HEK293 (cell line): Measurements from ENCODE around the gene TANGO6.
A peak's percentile ranks its signal among the peaks of the same experiment; 100 is the strongest.

Experiments used
- CTCF ChIA-PET: fragments of 350-600 bp; formaldehyde crosslinking; extraction: SDS; loops from one replicate; lab custom pipeline; 2021; ENCODE audit warnings: antibody characterized with exemption; lab: Yijun Ruan, JAX
- POLR2A ChIA-PET: fragments of 300-600 bp; formaldehyde crosslinking; extraction: SDS; loops from one replicate; lab custom pipeline; 2020; ENCODE audit warnings: antibody characterized with exemption, inconsistent platforms; lab: Yijun Ruan, JAX
- H3K27ac ChIP-seq: fragments of 200-500 bp; sonication (Bioruptor generic); 2 replicates; pipeline ENCODE4 v1.5.1; 2014; ENCODE audit warnings: low read depth, low read length, control low read depth, inconsistent platforms; ENCODE audit errors: extremely low read depth
- H3K36me3 ChIP-seq, 2 experiments: fragments of 200-500 bp in 1 of 2; sonication (Bioruptor generic) in 1 of 2; 1 replicate in 1 of 2; 2 replicates in 1 of 2; pipeline ENCODE4 v1.5.1; 2014 to 2017; ENCODE audit warnings: inconsistent platforms in 2 of 2, low read length in 2 of 2; ENCODE audit not compliant: control insufficient read depth in 2 of 2, insufficient read depth in 1 of 2
- H3K4me1 ChIP-seq: fragments of 200-500 bp; sonication (Bioruptor generic); 2 replicates; pipeline ENCODE4 v1.5.1; 2014; ENCODE audit warnings: mild to moderate bottlenecking, low read length, inconsistent platforms; ENCODE audit not compliant: control insufficient read depth, insufficient read depth
- H3K4me3 ChIP-seq: 2 replicates; pipeline ENCODE4 v1.5.1; 2011; ENCODE audit warnings: low read depth, mild to moderate bottlenecking, control low read depth, low read length, moderate library complexity
- H3K9me3 ChIP-seq: fragments of 200-500 bp; sonication (Bioruptor generic); 2 replicates; pipeline ENCODE4 v1.5.1; 2014; ENCODE audit warnings: low read depth, low read length, inconsistent platforms; ENCODE audit not compliant: control insufficient read depth, insufficient read depth
- MZF1 ChIP-seq: fragments of 450-650 bp; formaldehyde crosslinking; IDR thresholded peaks from 2 replicates; pipeline ENCODE4 v1.5.1; 2017; ENCODE audit warnings: missing biosample characterization, missing genetic modification characterization, borderline replicate concordance
- PRDM1 ChIP-seq: fragments of 450-650 bp; formaldehyde crosslinking; IDR thresholded peaks from 2 replicates; pipeline ENCODE4; 2016; ENCODE audit warnings: missing biosample characterization, missing genetic modification characterization
- PRDM10 ChIP-seq: fragments of 450-650 bp; formaldehyde crosslinking; IDR thresholded peaks from 2 replicates; pipeline ENCODE4 v1.5.1; 2016; ENCODE audit warnings: missing biosample characterization, missing genetic modification characterization
- ZBTB11 ChIP-seq: fragments of 450-650 bp; formaldehyde crosslinking; conservative IDR thresholded peaks from 2 replicates; pipeline ENCODE4 v1.5.1; 2016; ENCODE audit warnings: low read depth, missing biosample characterization, missing genetic modification characterization
- ZNF366 ChIP-seq: fragments of 450-650 bp; formaldehyde crosslinking; conservative IDR thresholded peaks from 2 replicates; pipeline ENCODE4 v1.5.1; 2016; ENCODE audit warnings: missing biosample characterization, missing genetic modification characterization
- ZNF398 ChIP-seq: fragments of 450-650 bp; formaldehyde crosslinking; IDR thresholded peaks from 2 replicates; pipeline ENCODE4 v1.5.1; 2017; ENCODE audit warnings: missing biosample characterization, missing genetic modification characterization
- ZNF561 ChIP-seq: fragments of 450-650 bp; IDR thresholded peaks from 2 replicates; pipeline ENCODE4 v1.5.1; 2018; ENCODE audit warnings: missing biosample characterization, missing genetic modification characterization, borderline replicate concordance

The TANGO6 gene

GRCh38 chr16:68936736-68937631 lies 93.7 kb downstream of the TANGO6 start:
- Histone ChIP-seq H3K27ac (peak overlapping the region; percentile 49), H3K4me1 (no peaks in the 10 kb centered on the region; the same call in 1 of the 2 replicates), H3K4me3 (no peak overlapping the region), H3K36me3 (peaks cover 0 to 8% of the 10 kb centered on the region in 2 experiments; a peak in 2 of 3 replicates), H3K9me3 (no peaks in the 10 kb centered on the region; the same call in 1 of the 2 replicates)
- POLR2A ChIA-PET: no interaction called here
- CTCF ChIA-PET: no interaction called here
- 0 out of 2 replicates have a peak, but pooled peaks have one; percentile 16 for TF ChIP-seq PRDM10 (tag by site-specific recombination)
- 0 out of 2 replicates have a peak, but pooled peaks have one; percentile 11 for TF ChIP-seq PRDM1 (tag by site-specific recombination)
- TF ChIP-seq ZNF398: no peak
- TF ChIP-seq, all 188 proteins: peak for 2

GRCh38 chr16:68939692-68940320 lies 96.5 kb downstream of the TANGO6 start:
- TF ChIP-seq ZNF366 (peak; percentile 80), PRDM1 (tag by site-specific recombination) (peak; percentile 36; the same call in 1 of the 2 replicates), ZBTB11 (tag by site-specific recombination) (0 out of 2 replicates have a peak, but pooled peaks have one; percentile 24), MZF1 (no peak)
- Histone ChIP-seq H3K27ac (no peak overlapping the region), H3K4me3 (no peak overlapping the region), H3K36me3 (no peaks in the 10 kb centered on the region), H3K9me3 (no peaks in the 10 kb centered on the region; the same call in 1 of the 2 replicates), H3K4me1 (no peaks in the 10 kb centered on the region)
- CTCF ChIA-PET: interaction anchor here (0.6 to 0.8 kb wide), 2 partner anchors 61 to 141 kb away, joined by 3 read pairs; no protein-coding TSS in a partner anchor
- POLR2A ChIA-PET: no interaction called here

- POLR2A ChIA-PET: no interaction called here
- H3K4me3 ChIP-seq: no peak overlapping the region
- no peak overlapping the region for H3K27ac ChIP-seq
- H3K4me1 ChIP-seq: no peaks in the 10 kb centered on the region
- no peak for TF ChIP-seq ZNF561 (tag by site-specific recombination)
- H3K36me3 ChIP-seq: no peaks in the 10 kb centered on the region
- no peaks in the 10 kb centered on the region; the same call in 1 of the 2 replicates for H3K9me3 ChIP-seq
- CTCF ChIA-PET: no interaction called here
These were observed 97.5 kb downstream of the TANGO6 start for GRCh38 chr16:68940816-68941215.
